ENCODE data around the gene RPS3. TPM values are rescaled to one million over a fixed set of nuclear protein-coding genes. Genes with fewer than 3 reads are reported as not detected.

RPS3 gene
- total RNA-seq, 6 experiments from 2014 or later = 311 to 560 (median 447) TPM

DNA sequence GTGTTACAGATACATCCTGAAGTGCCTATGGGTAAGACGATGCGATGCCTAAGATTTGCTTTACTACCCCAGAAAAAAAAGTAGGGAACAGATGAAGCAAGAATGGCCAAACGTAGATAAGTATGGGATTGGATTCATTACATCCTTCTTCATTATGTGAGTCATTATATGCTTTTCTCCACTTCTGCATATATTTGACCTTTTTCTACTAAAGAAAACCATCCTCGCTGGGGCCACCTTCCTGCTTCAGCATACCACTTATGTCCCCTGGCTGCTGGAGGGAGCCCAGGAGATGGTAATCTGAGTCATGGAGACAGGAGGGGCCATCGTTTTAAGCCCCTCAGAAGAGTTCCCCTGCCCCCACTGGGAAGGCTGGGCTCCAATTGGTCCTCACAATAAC lies 48.1 kb downstream of the RPS3 start:
- H3K9me3 ChIP-seq = no peaks in the 10 kb centered on the region
- no peaks in the 10 kb centered on the region for H3K27me3 ChIP-seq
- DNase-seq (no peak), ATAC-seq (no peak)
- H3K4me1 ChIP-seq = no peaks in the 10 kb centered on the region
- WGBS (ENCODE audit: insufficient coverage, low coverage, low lambda C conversion rate, missing lambda C conversion rate) = 68% methylated on average over 3 of the region's 5 CpGs
- intact Hi-C loops (cut with DNase I) = loop anchor here (2.0 to 5.0 kb wide), 2 partner anchors 83 to 85 kb away; no protein-coding TSS in a partner anchor
- TF ChIP-seq, protein P1, sequence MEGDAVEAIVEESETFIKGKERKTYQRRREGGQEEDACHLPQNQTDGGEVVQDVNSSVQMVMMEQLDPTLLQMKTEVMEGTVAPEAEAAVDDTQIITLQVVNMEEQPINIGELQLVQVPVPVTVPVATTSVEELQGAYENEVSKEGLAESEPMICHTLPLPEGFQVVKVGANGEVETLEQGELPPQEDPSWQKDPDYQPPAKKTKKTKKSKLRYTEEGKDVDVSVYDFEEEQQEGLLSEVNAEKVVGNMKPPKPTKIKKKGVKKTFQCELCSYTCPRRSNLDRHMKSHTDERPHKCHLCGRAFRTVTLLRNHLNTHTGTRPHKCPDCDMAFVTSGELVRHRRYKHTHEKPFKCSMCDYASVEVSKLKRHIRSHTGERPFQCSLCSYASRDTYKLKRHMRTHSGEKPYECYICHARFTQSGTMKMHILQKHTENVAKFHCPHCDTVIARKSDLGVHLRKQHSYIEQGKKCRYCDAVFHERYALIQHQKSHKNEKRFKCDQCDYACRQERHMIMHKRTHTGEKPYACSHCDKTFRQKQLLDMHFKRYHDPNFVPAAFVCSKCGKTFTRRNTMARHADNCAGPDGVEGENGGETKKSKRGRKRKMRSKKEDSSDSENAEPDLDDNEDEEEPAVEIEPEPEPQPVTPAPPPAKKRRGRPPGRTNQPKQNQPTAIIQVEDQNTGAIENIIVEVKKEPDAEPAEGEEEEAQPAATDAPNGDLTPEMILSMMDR (IDR thresholded peaks at IDR 0.05) = no peak
- no peak for TF ChIP-seq POLR2A (IDR thresholded peaks at IDR 0.05)
- no peaks in the 10 kb centered on the region for H3K36me3 ChIP-seq
- no peak overlapping the region for H3K27ac ChIP-seq
- H3K4me3 ChIP-seq = no peak overlapping the region

- Histone ChIP-seq H3K4me3 (no peak overlapping the region), H3K9me3 (no peaks in the 10 kb centered on the region), H3K36me3 (no peaks in the 10 kb centered on the region), H3K27ac (no peak overlapping the region), H3K4me1 (no peaks in the 10 kb centered on the region), H3K27me3 (no peaks in the 10 kb centered on the region)
- DNase-seq (no peak), ATAC-seq (no peak)
- TF ChIP-seq, protein P1 (IDR thresholded peaks at IDR 0.05) = no peak
- TF ChIP-seq POLR2A (IDR thresholded peaks at IDR 0.05) = no peak
- intact Hi-C loops (cut with DNase I) = loop anchor here in 1 of 2 donors (5.0 kb wide), 1 partner anchor 83 kb away; no protein-coding TSS in a partner anchor
- WGBS (ENCODE audit: insufficient coverage, low coverage, low lambda C conversion rate, missing lambda C conversion rate) = 73% methylated on average over 2 of the region's 10 CpGs
These were observed 50.0 kb downstream of the RPS3 start for GRCh38 chr11:75449271-75449670.

- Histone ChIP-seq H3K27me3 (no peaks in the 10 kb centered on the region), H3K4me3 (no peak overlapping the region), H3K36me3 (no peaks in the 10 kb centered on the region), H3K27ac (no peak overlapping the region), H3K4me1 (no peaks in the 10 kb centered on the region), H3K9me3 (no peaks in the 10 kb centered on the region)
- 75% methylated on average over 9 of the region's 11 CpGs for WGBS (ENCODE audit: insufficient coverage, low coverage, low lambda C conversion rate, missing lambda C conversion rate)
- ATAC-seq (no peak), DNase-seq (no peak)
- intact Hi-C loops (cut with DNase I) = loop anchor here in 1 of 2 donors (5.0 kb wide), 1 partner anchor 83 kb away; no protein-coding TSS in a partner anchor
- no peak for TF ChIP-seq POLR2A (IDR thresholded peaks at IDR 0.05)
- TF ChIP-seq, protein P1 (IDR thresholded peaks at IDR 0.05) = no peak
These were observed 50.5 kb downstream of the RPS3 start for GRCh38 chr11:75449776-75450175.

- Histone ChIP-seq H3K9me3 (no peaks in the 10 kb centered on the region), H3K27me3 (no peaks in the 10 kb centered on the region), H3K36me3 (no peaks in the 10 kb centered on the region), H3K4me3 (no peak overlapping the region), H3K4me1 (no peaks in the 10 kb centered on the region), H3K27ac (no peak overlapping the region)
- DNase-seq (no peak), ATAC-seq (no peak)
- intact Hi-C loops (cut with DNase I) = no loop called here
- TF ChIP-seq, protein P1 (IDR thresholded peaks at IDR 0.05) = no peak
- no peak for TF ChIP-seq POLR2A (IDR thresholded peaks at IDR 0.05)
- 67% methylated on average over 1 of the region's 7 CpGs for WGBS (ENCODE audit: insufficient coverage, low coverage, low lambda C conversion rate, missing lambda C conversion rate)
These were observed 50.9 kb downstream of the RPS3 start for GRCh38 chr11:75450236-75450635.

Data from right lobe of liver (tissue), 6 donors.